Natural killer cell treated with Interleukin-12 subunit alpha and Interleukin-12 subunit beta and Interleukin-15 and Interleukin-18, amount 100 ng/mL, for 72 hours (primary cell): ENCODE measurements around the gene ABHD2. TPM values are rescaled to one million over a fixed set of nuclear protein-coding genes. Genes with fewer than 3 reads are reported as not detected.
"Not testable (repeated sequence)": the region's sequence is repeated elsewhere in the genome, so short reads cannot be mapped to it uniquely, and the experiment has no call there.

Experiments used
- ATAC-seq, 2 donors: fragments of 150-1000 bp; cut with Tn5 transposase in 1 of 2; sonication (Bioruptor Pico), chemical (Tn5 transposase) in 1 of 2; 2 replicates each; pipeline ENCODE4 v1.10.0; 2021
- DNase-seq: peaks from one replicate; pipeline ENCODE4 v3.0.0; 2022; ENCODE audit warnings: low spot score
- H3K27ac Mint-ChIP-seq, 2 donors: 1 replicate in 1 of 2; 2 replicates in 1 of 2; pipeline ENCODE4 v1.8.0; 2022; ENCODE audit warnings: mixed read lengths in 2 of 2, mild to moderate bottlenecking in 1 of 2, moderate library complexity in 1 of 2
- H3K27me3 Mint-ChIP-seq, 2 donors: 1 replicate in 1 of 2; 2 replicates in 1 of 2; pipeline ENCODE4 v1.8.0; 2022; ENCODE audit warnings: mixed read lengths in 2 of 2
- H3K36me3 Mint-ChIP-seq: one replicate; pipeline ENCODE4 v1.8.0; 2022; ENCODE audit warnings: mixed read lengths
- H3K4me1 Mint-ChIP-seq, 2 donors: 1 replicate in 1 of 2; 2 replicates in 1 of 2; pipeline ENCODE4 v1.8.0; 2022; ENCODE audit warnings: low read depth in 2 of 2, mixed read lengths in 2 of 2, mild to moderate bottlenecking in 1 of 2
- H3K4me3 Mint-ChIP-seq: one replicate; pipeline ENCODE4 v1.8.0; 2022; ENCODE audit warnings: mixed read lengths
- H3K9me3 Mint-ChIP-seq: 2 replicates; pipeline ENCODE4 v1.8.0; 2022; ENCODE audit warnings: mixed read lengths
- total RNA-seq, 2 donors: library from RNA; stranded (reverse); gene quantifications; one replicate each; pipeline ENCODE4 v1.2.3, GENCODE V29; 2022

The ABHD2 gene
- total RNA-seq, 2 donors from 2014 or later, result 130 to 214 TPM

- ATAC-seq, result peak; percentile 77 to 86
Measured at GRCh38 chr15:89136818-89137772, 48.8 kb downstream of the ABHD2 start.

DNA sequence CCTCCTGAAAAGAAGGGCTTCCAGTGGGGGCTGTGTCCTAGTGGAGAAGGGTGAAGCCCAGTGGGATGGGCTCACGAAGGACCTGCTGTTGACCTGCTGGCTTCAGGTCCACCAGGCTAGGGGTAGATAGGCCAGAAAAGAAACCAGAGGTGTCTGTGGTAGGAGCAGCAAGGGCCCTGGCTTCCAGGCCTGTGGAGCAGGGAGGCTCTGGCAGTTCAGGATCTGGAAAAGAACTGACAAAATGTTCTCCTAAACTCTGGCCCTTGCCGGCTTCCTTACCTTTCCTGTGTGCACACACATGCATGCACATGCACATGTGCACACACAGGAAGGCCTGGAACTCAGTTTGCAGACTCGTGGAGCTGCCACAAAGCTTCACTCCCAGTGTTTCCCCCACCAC is 49.7 kb downstream of the ABHD2 start:
- no peak for ATAC-seq
- peak overlapping the region in 1 of 2 donors; percentile 95 for H3K27ac Mint-ChIP-seq
- peaks cover 54 to 78% of the 10 kb centered on the region in 2 donors for H3K4me1 Mint-ChIP-seq

More at GRCh38 chr15:89136818-89137772, 48.8 kb downstream of the ABHD2 start:
- Mint-ChIP-seq H3K27ac (peak overlapping the region in 1 of 2 donors; percentile 95), H3K4me1 (peaks cover 53 to 78% of the 10 kb centered on the region in 2 donors), H3K36me3 (peaks cover 14% of the 10 kb centered on the region), H3K4me3 (peak overlapping the region; percentile 82), H3K27me3 (no peaks in the 10 kb centered on the region), H3K9me3 (no peaks in the 10 kb centered on the region)
- peak; percentile 75 for DNase-seq

DNA sequence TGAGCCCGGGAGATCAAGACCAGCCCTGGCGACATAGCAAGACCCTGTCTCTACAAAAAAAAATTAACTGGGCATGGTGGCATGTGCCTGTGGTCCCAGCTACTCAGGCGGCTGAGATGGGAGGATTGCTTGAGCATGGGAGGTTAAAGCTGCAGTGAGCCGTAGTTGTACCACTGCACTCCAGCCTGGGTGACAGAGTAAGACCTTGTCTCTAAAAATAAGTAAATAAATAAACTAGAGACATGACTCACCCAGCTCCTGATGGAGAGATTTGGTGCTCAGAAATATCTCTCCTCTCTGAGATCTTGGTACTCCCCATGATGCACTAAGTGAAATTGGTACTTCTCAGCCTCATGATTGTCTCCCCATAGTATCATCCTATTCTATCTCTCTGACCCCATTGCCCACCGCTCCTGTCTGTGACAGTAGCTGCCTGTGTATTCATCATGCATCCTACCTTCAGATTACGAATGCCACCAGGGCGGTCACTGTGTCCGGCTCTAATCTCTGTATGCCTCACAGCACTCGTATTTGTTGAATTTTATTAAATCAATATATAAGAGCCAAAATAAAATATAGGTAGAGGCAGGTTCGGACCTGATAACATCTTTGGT is 50.9 kb downstream of the ABHD2 start:
- H3K4me3 Mint-ChIP-seq, result peak overlapping the region; percentile 3
- ATAC-seq, result no peak

More for the DNA sequence above, 49.7 kb downstream of the ABHD2 start:
- Mint-ChIP-seq H3K9me3 (no peaks in the 10 kb centered on the region), H3K27me3 (no peaks in the 10 kb centered on the region), H3K4me3 (peak overlapping the region; percentile 82), H3K36me3 (peaks cover 14% of the 10 kb centered on the region)
- no peak for DNase-seq

DNA sequence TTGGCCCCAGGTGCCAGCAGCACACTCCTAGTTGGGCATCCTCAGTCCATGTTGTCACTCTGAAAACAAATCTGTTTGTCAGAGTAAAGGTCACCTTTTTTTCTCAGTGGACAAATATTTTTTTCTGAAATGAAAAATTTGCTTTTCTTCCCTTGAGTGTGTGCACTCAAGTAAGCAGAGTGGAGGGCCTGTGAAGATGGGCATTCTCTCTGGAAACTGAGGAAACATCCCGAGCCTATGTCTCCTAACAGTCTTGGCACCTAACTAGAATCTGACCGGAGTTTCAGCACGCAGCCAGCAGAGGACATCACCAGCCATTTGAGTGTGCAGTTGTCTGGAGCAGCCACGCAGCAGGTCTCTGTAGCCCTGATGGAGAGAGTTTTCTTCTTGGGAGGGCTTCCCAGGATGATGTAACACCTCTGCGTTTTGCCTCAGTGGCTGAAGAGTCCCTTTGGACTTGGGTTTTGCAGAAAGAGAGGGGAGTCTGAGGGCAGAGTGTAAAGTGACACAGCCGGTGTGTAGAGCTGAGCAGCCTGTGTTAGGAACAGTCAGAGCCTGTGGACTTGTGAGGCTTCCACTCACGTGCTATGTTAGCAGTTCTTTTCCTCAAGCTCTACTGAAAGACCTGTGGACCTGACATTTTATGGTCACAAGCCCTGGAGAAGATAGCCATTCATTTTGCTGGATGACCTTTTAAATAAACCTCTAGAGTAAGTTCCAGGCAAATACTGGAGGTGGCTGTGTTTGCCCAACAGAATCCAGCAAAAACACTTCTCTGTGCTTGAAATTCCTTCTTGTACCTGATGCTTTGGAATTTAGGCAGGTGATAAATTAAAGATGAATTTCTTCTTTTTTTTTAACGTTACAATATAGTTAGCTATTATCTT is 51.6 kb downstream of the ABHD2 start:
- ATAC-seq (peak in 1 of 2 donors; percentile 8), DNase-seq (no peak)
- H3K27me3 Mint-ChIP-seq, result no peaks in the 10 kb centered on the region
- peak overlapping the region in 1 of 2 donors; percentile 95 for H3K27ac Mint-ChIP-seq
- H3K4me1 Mint-ChIP-seq, result peaks cover 57 to 88% of the 10 kb centered on the region in 2 donors
- H3K9me3 Mint-ChIP-seq, result no peaks in the 10 kb centered on the region
- peak overlapping the region; percentile 42 for H3K4me3 Mint-ChIP-seq
- peaks cover 19% of the 10 kb centered on the region for H3K36me3 Mint-ChIP-seq

More for the DNA sequence above, 50.9 kb downstream of the ABHD2 start:
- H3K9me3 Mint-ChIP-seq, result no peaks in the 10 kb centered on the region
- H3K4me1 Mint-ChIP-seq, result peaks cover 50 to 80% of the 10 kb centered on the region in 2 donors
- H3K27me3 Mint-ChIP-seq, result no peaks in the 10 kb centered on the region
- no peak for DNase-seq
- peak overlapping the region in 1 of 2 donors; percentile 95 for H3K27ac Mint-ChIP-seq
- H3K36me3 Mint-ChIP-seq, result peaks cover 14% of the 10 kb centered on the region

GRCh38 chr15:89140595-89140994 is 52.3 kb downstream of the ABHD2 start:
- Mint-ChIP-seq H3K4me1 (peaks cover 61 to 88% of the 10 kb centered on the region in 2 donors), H3K36me3 (peaks cover 15% of the 10 kb centered on the region), H3K9me3 (no peaks in the 10 kb centered on the region), H3K27me3 (no peaks in the 10 kb centered on the region), H3K4me3 (peak overlapping the region; percentile 83), H3K27ac (peak overlapping the region in 1 of 2 donors; percentile 95)
- ATAC-seq (peak; percentile 9 to 58), DNase-seq (no peak)

GRCh38 chr15:89141159-89141558 is 52.9 kb downstream of the ABHD2 start:
- H3K9me3 Mint-ChIP-seq, H3K4me3 Mint-ChIP-seq, H3K36me3 Mint-ChIP-seq, DNase-seq, ATAC-seq, H3K27me3 Mint-ChIP-seq: not testable (repeated sequence)
- Mint-ChIP-seq H3K27ac (peak overlapping the region; percentile 73 to 95), H3K4me1 (peaks cover 62 to 87% of the 10 kb centered on the region in 2 donors)

- Mint-ChIP-seq H3K9me3 (no peaks in the 10 kb centered on the region), H3K27ac (peak overlapping the region; percentile 73 to 95), H3K4me1 (peaks cover 57 to 80% of the 10 kb centered on the region in 2 donors), H3K4me3 (no peak overlapping the region), H3K36me3 (peaks cover 6% of the 10 kb centered on the region), H3K27me3 (no peaks in the 10 kb centered on the region)
- DNase-seq (no peak), ATAC-seq (no peak)
Measured at GRCh38 chr15:89141885-89142284, 53.6 kb downstream of the ABHD2 start.

DNA sequence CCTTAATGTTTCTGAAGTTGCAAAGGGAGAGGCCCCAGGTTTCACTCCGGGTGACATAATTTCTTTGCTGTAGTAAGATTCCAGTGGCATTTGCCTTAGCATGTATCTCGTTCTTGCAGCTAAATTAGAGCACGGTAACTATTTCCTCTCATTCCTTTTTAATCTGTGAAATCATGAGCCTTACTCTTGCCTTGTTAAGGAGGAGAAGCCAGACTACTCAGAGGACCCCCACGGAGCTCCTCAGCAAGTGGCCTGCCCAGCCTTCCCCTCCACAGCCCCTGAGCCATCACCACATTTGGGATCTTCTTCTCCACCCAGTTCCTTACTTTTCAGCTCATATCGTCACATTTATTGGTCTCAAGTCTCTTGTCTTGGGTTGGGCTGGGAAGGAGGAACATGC is 54.2 kb downstream of the ABHD2 start:
- DNase-seq (no peak), ATAC-seq (no peak)
- no peaks in the 10 kb centered on the region for H3K9me3 Mint-ChIP-seq
- peaks cover 6% of the 10 kb centered on the region for H3K36me3 Mint-ChIP-seq
- H3K27me3 Mint-ChIP-seq, result no peaks in the 10 kb centered on the region
- H3K4me3 Mint-ChIP-seq, result peak overlapping the region; percentile 52
- H3K27ac Mint-ChIP-seq, result peak overlapping the region; percentile 73 to 95
- H3K4me1 Mint-ChIP-seq, result peaks cover 52 to 75% of the 10 kb centered on the region in 2 donors

DNA sequence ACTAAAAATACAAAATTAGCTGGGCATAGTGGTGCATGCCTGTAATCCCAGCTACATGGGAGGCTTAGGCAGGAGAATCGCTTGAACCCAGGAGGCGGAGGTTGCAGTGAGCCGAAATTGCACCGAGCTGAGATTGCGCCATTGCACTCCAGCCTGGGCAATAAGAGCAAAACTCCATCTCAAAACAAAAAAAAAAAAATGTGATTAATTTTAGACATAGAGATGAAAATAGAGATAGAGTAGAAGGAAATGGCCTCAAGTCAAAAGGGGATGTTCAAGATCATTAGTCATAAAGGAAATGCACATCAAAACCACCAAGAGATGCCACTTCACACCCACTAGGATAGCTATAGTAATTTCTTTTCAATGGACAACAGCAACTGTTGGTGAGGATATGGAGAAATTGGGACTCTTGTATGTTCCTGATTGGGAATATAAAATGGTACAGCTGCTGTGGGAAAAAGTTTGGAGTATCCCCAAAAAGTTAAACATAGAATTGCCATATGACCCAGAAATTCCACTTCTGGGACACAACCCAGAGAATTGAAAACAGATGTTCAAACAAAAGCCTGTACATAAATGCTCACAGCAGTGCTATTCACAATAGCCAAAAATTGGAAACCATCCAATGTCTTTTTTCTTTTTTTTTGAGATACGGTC is 55.4 kb downstream of the ABHD2 start:
- Mint-ChIP-seq H3K4me1 (peaks cover 44 to 64% of the 10 kb centered on the region in 2 donors), H3K27ac (peak overlapping the region; percentile 73 to 95), H3K27me3 (no peaks in the 10 kb centered on the region), H3K9me3 (no peaks in the 10 kb centered on the region), H3K36me3 (peaks cover 6% of the 10 kb centered on the region), H3K4me3 (peak overlapping the region; percentile 52)
- ATAC-seq (peak; percentile 90 to 93), DNase-seq (no peak)

DNA sequence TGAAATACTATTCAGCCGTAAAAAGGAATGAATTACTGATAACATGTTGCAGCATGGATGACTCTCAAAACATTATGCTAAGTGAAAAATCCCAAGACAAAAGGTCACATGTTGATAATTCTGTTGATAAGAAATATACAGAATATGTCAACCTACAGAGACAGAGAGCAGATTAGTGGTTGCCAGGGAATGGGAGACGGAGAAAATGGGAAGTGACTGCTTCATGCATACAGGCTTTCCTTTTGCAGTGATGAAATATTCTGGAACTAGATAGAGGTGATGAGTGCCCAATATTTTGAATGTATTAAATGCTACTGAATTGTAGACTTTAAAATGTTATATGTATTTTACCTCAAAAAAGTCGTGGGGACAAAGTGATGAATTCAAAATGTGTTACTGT is 56.2 kb downstream of the ABHD2 start:
- peak overlapping the region; percentile 73 to 95 for H3K27ac Mint-ChIP-seq
- no peaks in the 10 kb centered on the region for H3K9me3 Mint-ChIP-seq
- H3K27me3 Mint-ChIP-seq, result no peaks in the 10 kb centered on the region
- H3K4me3 Mint-ChIP-seq, result peak overlapping the region; percentile 38
- peaks cover 6% of the 10 kb centered on the region for H3K36me3 Mint-ChIP-seq
- DNase-seq, result no peak
- peaks cover 43 to 57% of the 10 kb centered on the region in 2 donors for H3K4me1 Mint-ChIP-seq
- ATAC-seq, result no peak

- ATAC-seq (no peak), DNase-seq (no peak)
- no peaks in the 10 kb centered on the region for H3K9me3 Mint-ChIP-seq
- H3K4me3 Mint-ChIP-seq, result no peak overlapping the region
- peaks cover 46 to 56% of the 10 kb centered on the region in 2 donors for H3K4me1 Mint-ChIP-seq
- H3K27ac Mint-ChIP-seq, result peak overlapping the region in 1 of 2 donors; percentile 95
- no peaks in the 10 kb centered on the region for H3K27me3 Mint-ChIP-seq
- peaks cover 7% of the 10 kb centered on the region for H3K36me3 Mint-ChIP-seq
Measured at GRCh38 chr15:89146366-89146765, 58.1 kb downstream of the ABHD2 start.

DNA sequence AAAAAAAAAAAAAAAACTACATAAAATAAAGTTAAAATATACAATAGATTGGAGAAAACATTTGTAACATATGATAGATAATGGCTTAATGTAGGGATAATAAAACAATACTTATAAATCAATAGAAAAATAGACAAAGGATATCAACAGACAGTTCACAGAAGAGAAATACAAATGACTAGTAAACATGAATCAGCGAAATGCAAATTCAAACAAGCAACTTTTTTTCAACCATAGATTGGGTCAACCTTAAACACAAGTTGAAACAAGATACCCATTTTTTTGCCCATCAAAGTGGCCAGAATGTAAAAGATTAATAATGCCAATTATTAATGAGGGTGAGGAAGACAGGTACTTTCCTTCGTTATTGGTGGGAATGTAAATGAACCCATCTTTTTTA is 59.9 kb downstream of the ABHD2 start:
- Mint-ChIP-seq H3K4me1 (peaks cover 48 to 49% of the 10 kb centered on the region in 2 donors), H3K4me3 (no peak overlapping the region), H3K9me3 (no peaks in the 10 kb centered on the region), H3K27me3 (no peaks in the 10 kb centered on the region), H3K27ac (no peak overlapping the region), H3K36me3 (peaks cover 11% of the 10 kb centered on the region)
- DNase-seq (no peak), ATAC-seq (no peak)
